ENCODE data around the gene ASIP.

ASIP gene

GRCh38 chr20:34301587-34302311 is 60.5 kb downstream of the ASIP start:
- H3K4me3 ChIP-seq (ENCODE audit: low read length): peak overlapping the region; percentile 91
- TF ChIP-seq, protein P1, sequence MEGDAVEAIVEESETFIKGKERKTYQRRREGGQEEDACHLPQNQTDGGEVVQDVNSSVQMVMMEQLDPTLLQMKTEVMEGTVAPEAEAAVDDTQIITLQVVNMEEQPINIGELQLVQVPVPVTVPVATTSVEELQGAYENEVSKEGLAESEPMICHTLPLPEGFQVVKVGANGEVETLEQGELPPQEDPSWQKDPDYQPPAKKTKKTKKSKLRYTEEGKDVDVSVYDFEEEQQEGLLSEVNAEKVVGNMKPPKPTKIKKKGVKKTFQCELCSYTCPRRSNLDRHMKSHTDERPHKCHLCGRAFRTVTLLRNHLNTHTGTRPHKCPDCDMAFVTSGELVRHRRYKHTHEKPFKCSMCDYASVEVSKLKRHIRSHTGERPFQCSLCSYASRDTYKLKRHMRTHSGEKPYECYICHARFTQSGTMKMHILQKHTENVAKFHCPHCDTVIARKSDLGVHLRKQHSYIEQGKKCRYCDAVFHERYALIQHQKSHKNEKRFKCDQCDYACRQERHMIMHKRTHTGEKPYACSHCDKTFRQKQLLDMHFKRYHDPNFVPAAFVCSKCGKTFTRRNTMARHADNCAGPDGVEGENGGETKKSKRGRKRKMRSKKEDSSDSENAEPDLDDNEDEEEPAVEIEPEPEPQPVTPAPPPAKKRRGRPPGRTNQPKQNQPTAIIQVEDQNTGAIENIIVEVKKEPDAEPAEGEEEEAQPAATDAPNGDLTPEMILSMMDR (IDR thresholded peaks at IDR 0.05; ENCODE audit: low read length): no peak
- TF ChIP-seq EZH2phosphoT487 (IDR thresholded peaks at IDR 0.05; ENCODE audit: low read length) (no peak), EZH2 (optimal IDR thresholded peaks at IDR 0.05; ENCODE audit: low read depth, low read length) (no peak)
- DNase-seq: no peak
- peaks cover 54% of the 10 kb centered on the region for H3K79me2 ChIP-seq (ENCODE audit: low read length)
- peaks cover 16% of the 10 kb centered on the region for H3K4me1 ChIP-seq (ENCODE audit: low read length)
- H3K4me2 ChIP-seq (ENCODE audit: low read depth, low read length): peak overlapping the region; percentile 87
- no peaks in the 10 kb centered on the region for H4K20me1 ChIP-seq (ENCODE audit: insufficient read depth, low read length)
- no peaks in the 10 kb centered on the region for H3K9me3 ChIP-seq (replicated peaks; ENCODE audit: insufficient read depth, low read length)
- no peaks in the 10 kb centered on the region for H3K36me3 ChIP-seq (replicated peaks; ENCODE audit: insufficient read depth, low read length)
- H3K9ac ChIP-seq (ENCODE audit: low read length): peak overlapping the region; percentile 96; the same call in 1 of the 2 replicates
- no peak overlapping the region for H3K27ac ChIP-seq (ENCODE audit: low read length)
- H3K9me2 ChIP-seq (replicated peaks; ENCODE audit: insufficient read depth, low read length): no peaks in the 10 kb centered on the region
- peak overlapping the region; percentile 81; the same call in 1 of the 2 replicates for H2AFZ ChIP-seq (ENCODE audit: low read length)
- no peaks in the 10 kb centered on the region for H3K27me3 ChIP-seq (replicated peaks; ENCODE audit: insufficient read depth, low read length)
- H3F3A ChIP-seq (ENCODE audit: insufficient read depth, low read length): no peaks in the 10 kb centered on the region

DNA sequence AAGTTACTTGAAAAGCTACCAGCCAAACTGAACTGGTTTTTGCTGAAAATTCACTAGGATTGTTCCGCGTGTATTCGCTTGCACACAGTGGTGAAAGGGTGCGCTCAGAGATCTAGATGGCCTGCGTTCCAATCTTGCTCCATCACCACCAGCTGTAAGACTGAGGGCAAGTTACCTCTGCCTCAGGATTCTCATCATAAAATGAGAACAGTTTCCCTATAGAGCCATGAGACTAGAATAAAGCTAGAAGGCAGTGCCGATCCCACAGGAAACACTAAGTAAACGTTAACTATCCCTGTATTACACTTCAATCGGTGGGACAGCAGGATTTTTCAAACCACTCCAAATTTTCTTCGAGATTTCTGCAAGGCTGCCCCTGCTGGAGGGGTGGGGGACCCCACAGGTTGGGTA is 61.1 kb downstream of the ASIP start:
- Histone ChIP-seq H3K27ac (ENCODE audit: low read length) (peak overlapping the region; percentile 73; the same call in 1 of the 2 replicates), H3K9me2 (replicated peaks; ENCODE audit: insufficient read depth, low read length) (no peaks in the 10 kb centered on the region), H2AFZ (ENCODE audit: low read length) (peak overlapping the region; percentile 81), H3K9ac (ENCODE audit: low read length) (peak overlapping the region; percentile 96), H3K79me2 (ENCODE audit: low read length) (peaks cover 49% of the 10 kb centered on the region), H3K4me2 (ENCODE audit: low read depth, low read length) (peak overlapping the region; percentile 87), H3K9me3 (replicated peaks; ENCODE audit: insufficient read depth, low read length) (no peaks in the 10 kb centered on the region), H3K4me3 (ENCODE audit: low read length) (peak overlapping the region; percentile 91), H3K4me1 (ENCODE audit: low read length) (peaks cover 16% of the 10 kb centered on the region), H4K20me1 (ENCODE audit: insufficient read depth, low read length) (no peaks in the 10 kb centered on the region), H3F3A (ENCODE audit: insufficient read depth, low read length) (no peaks in the 10 kb centered on the region), H3K36me3 (replicated peaks; ENCODE audit: insufficient read depth, low read length) (no peaks in the 10 kb centered on the region), H3K27me3 (replicated peaks; ENCODE audit: insufficient read depth, low read length) (no peaks in the 10 kb centered on the region)
- TF ChIP-seq EZH2 (optimal IDR thresholded peaks at IDR 0.05; ENCODE audit: low read depth, low read length): no peak
- TF ChIP-seq EZH2phosphoT487 (IDR thresholded peaks at IDR 0.05; ENCODE audit: low read length): no peak
- TF ChIP-seq, protein P1 (IDR thresholded peaks at IDR 0.05; ENCODE audit: low read length): 0 out of 2 replicates have a peak, but pooled peaks have one; percentile 11
- peak; percentile 32 for DNase-seq

DNA sequence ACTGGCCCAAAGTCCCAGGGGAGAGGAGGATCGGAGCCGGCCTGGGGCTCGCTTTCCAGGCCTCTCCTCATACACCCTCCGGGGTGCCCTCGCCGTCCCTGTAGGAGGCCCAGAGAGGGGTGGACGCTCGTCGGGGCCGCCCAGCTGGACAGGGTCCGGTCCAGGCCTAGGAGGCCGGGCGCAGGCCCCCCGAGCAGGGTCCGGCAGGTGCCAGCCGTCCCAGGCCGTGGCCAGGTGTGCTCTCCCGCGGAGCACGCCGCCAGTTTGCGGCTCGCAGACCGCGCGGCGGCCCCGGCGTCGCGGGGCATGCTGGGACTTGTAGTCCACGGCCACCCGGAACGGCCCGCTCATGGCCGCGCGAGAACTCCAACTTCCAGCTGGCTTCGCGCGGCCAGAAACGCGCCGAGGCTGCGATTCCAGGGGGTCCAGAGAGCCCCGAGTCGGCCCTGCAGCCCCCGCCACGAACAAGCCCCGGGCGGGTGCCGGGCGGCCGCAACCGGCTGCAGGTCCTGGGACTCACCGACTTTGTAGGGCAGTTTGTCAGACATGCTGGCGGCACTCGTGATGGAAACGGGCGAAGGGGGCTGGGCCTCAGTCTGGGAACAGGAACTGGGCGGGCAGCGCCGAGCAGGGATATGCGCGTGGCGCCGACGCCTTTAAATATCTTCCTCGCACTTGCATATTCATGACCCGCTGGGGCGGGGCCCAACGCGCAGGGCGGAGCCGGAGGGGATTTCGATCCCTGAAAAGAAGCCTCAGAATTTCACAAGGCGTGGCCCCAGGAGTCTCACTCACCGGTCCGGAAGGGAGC is 61.7 kb downstream of the ASIP start, which contains the start of gene AHCY:
AHCY (minus strand) TSS at position 633 of the 811 bp plus-strand sequence; CDS start at position 548, 85 bp downstream.
- Histone ChIP-seq H3K9me3 (replicated peaks; ENCODE audit: insufficient read depth, low read length) (no peaks in the 10 kb centered on the region), H4K20me1 (ENCODE audit: insufficient read depth, low read length) (no peaks in the 10 kb centered on the region), H3K9me2 (replicated peaks; ENCODE audit: insufficient read depth, low read length) (no peaks in the 10 kb centered on the region), H3K4me3 (ENCODE audit: low read length) (peak within 1 kb of the TSS; percentile 91), H3K4me1 (ENCODE audit: low read length) (peaks cover 16% of the 10 kb centered on the region), H3F3A (ENCODE audit: insufficient read depth, low read length) (no peaks in the 10 kb centered on the region), H3K36me3 (replicated peaks; ENCODE audit: insufficient read depth, low read length) (no peaks in the 10 kb centered on the region), H3K4me2 (ENCODE audit: low read depth, low read length) (peak within 1 kb of the TSS; percentile 87), H3K9ac (ENCODE audit: low read length) (peak within 1 kb of the TSS; percentile 96), H3K79me2 (ENCODE audit: low read length) (peaks cover 44% of the 10 kb centered on the region), H2AFZ (ENCODE audit: low read length) (peak within 1 kb of the TSS; percentile 84), H3K27ac (ENCODE audit: low read length) (peak within 1 kb of the TSS; percentile 73), H3K27me3 (replicated peaks; ENCODE audit: insufficient read depth, low read length) (no peaks in the 10 kb centered on the region)
- DNase-seq: peak; percentile 96
- TF ChIP-seq, protein P1 (IDR thresholded peaks at IDR 0.05; ENCODE audit: low read length): no peak; the same call in 1 of the 2 replicates
- no peak for TF ChIP-seq EZH2 (optimal IDR thresholded peaks at IDR 0.05; ENCODE audit: low read depth, low read length)
